Measurements from ENCODE around the gene TCAP. TPM values are rescaled to one million over a fixed set of nuclear protein-coding genes. Genes with fewer than 3 reads are reported as not detected.

The TCAP gene
- total RNA-seq, 1 donor from 2014 or later, result 5,825 TPM

- Histone ChIP-seq H3K36me3 (no peaks in the 10 kb centered on the region), H3K4me1 (peaks cover 27% of the 10 kb centered on the region), H3K27ac (replicated peaks) (no peak overlapping the region), H3K27me3 (ENCODE audit: low read depth) (peaks cover 33% of the 10 kb centered on the region), H3K4me3 (peak overlapping the region; percentile 70), H3K9me3 (replicated peaks) (no peaks in the 10 kb centered on the region)
- intact Hi-C loops (cut with micrococcal nuclease), result no loop called here
- no peak for DNase-seq
- TF ChIP-seq CTCF (IDR thresholded peaks at IDR 0.05; ENCODE audit: borderline replicate concordance), result no peak
Measured at GRCh38 chr17:39618956-39619785, 46.0 kb upstream of the TCAP start.

GRCh38 chr17:39619786-39620101 lies 45.4 kb upstream of the TCAP start:
- Histone ChIP-seq H3K9me3 (replicated peaks) (no peaks in the 10 kb centered on the region), H3K4me3 (no peak overlapping the region), H3K27ac (replicated peaks) (no peak overlapping the region), H3K27me3 (ENCODE audit: low read depth) (peaks cover 33% of the 10 kb centered on the region), H3K36me3 (no peaks in the 10 kb centered on the region), H3K4me1 (peaks cover 27% of the 10 kb centered on the region)
- intact Hi-C loops (cut with micrococcal nuclease), result loop anchor here (5.0 kb wide), 1 partner anchor 72 kb away; no protein-coding TSS in a partner anchor
- TF ChIP-seq CTCF (IDR thresholded peaks at IDR 0.05; ENCODE audit: borderline replicate concordance), result no peak
- no peak for DNase-seq

GRCh38 chr17:39621523-39622379 lies 43.4 kb upstream of the TCAP start:
- no peak overlapping the region for H3K27ac ChIP-seq (replicated peaks)
- TF ChIP-seq CTCF (IDR thresholded peaks at IDR 0.05; ENCODE audit: borderline replicate concordance), result peak; percentile 100
- intact Hi-C loops (cut with micrococcal nuclease), result loop anchor here (5.0 kb wide), 1 partner anchor 74 kb away; no protein-coding TSS in a partner anchor

GRCh38 chr17:39622380-39623006 lies 42.7 kb upstream of the TCAP start:
- Histone ChIP-seq H3K27me3 (ENCODE audit: low read depth) (peaks cover 40% of the 10 kb centered on the region), H3K9me3 (replicated peaks) (no peaks in the 10 kb centered on the region), H3K27ac (replicated peaks) (no peak overlapping the region), H3K36me3 (no peaks in the 10 kb centered on the region), H3K4me1 (peaks cover 32% of the 10 kb centered on the region), H3K4me3 (no peak overlapping the region)
- DNase-seq, result no peak
- no peak for TF ChIP-seq CTCF (IDR thresholded peaks at IDR 0.05; ENCODE audit: borderline replicate concordance)
- intact Hi-C loops (cut with micrococcal nuclease), result loop anchor here (5.0 kb wide), 1 partner anchor 75 kb away; no protein-coding TSS in a partner anchor

More at GRCh38 chr17:39621523-39622379, 43.4 kb upstream of the TCAP start:
- Histone ChIP-seq H3K27me3 (ENCODE audit: low read depth) (peaks cover 35% of the 10 kb centered on the region), H3K9me3 (replicated peaks) (no peaks in the 10 kb centered on the region), H3K4me3 (no peak overlapping the region), H3K36me3 (no peaks in the 10 kb centered on the region), H3K4me1 (peaks cover 31% of the 10 kb centered on the region)
- peak; percentile 85 for DNase-seq

GRCh38 chr17:39623356-39623950 lies 41.7 kb upstream of the TCAP start:
- intact Hi-C loops (cut with micrococcal nuclease), result loop anchor here (5.0 kb wide), 1 partner anchor 76 kb away; no protein-coding TSS in a partner anchor
- peak; percentile 85 for DNase-seq
- H3K4me1 ChIP-seq, result peaks cover 28% of the 10 kb centered on the region
- no peaks in the 10 kb centered on the region for H3K36me3 ChIP-seq
- H3K9me3 ChIP-seq (replicated peaks), result no peaks in the 10 kb centered on the region
- H3K27me3 ChIP-seq (ENCODE audit: low read depth), result peaks cover 49% of the 10 kb centered on the region
- no peak overlapping the region for H3K27ac ChIP-seq (replicated peaks)
- no peak overlapping the region for H3K4me3 ChIP-seq
- peak; percentile 95 for TF ChIP-seq CTCF (IDR thresholded peaks at IDR 0.05; ENCODE audit: borderline replicate concordance)

Data from left ventricle myocardium inferior (tissue), 1 donor.